SH-SY5Y (cell line): ENCODE results near the gene RBPJ.
A peak's percentile ranks its signal among the peaks of the same experiment; 100 is the strongest.

Experiments
- GATA2 ChIP-seq: IDR thresholded peaks from 2 replicates; pipeline ENCODE4 v1.6.1; 2011; ENCODE audit warnings: mild to moderate bottlenecking, low read depth, low read length
- GATA3 ChIP-seq: IDR thresholded peaks from 2 replicates; pipeline ENCODE4 v1.6.1; 2011; ENCODE audit warnings: low read depth, mild to moderate bottlenecking, low read length, moderate library complexity

The RBPJ gene

DNA sequence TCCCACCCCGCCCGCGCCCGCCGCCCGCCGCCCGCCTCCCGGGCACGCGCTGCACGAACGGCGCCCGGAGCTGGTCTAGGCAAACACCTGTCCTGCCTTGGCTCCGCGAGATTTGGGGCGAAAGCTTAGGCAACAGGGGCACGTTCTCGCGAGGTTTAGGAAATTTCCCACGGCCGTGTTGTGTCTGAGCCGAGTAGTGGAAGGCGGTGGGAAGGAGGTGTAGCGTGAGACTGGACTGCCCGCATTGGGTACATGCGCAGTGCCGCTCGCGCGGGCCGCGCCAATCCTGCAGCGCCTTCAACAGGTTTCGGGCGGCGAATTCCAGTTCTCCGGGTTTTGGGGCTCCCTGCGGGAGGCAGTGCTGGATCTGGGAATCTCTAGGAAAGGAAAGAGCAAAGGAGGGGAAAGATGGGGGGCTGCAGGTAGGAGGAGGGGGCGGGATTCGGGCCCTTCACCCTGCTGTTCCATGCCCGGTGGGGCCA, 1.3 kb upstream of the RBPJ start:
- TF ChIP-seq GATA2 (peak; percentile 35; the same call in 1 of the 2 replicates), GATA3 (no peak)

- TF ChIP-seq GATA3 (no peak), GATA2 (no peak)
Observed at GRCh38 chr4:26319949-26320537, 771 bp upstream of the RBPJ start.

GRCh38 chr4:26321373-26322221, 783 bp downstream of the RBPJ start:
- TF ChIP-seq GATA3 (no peak), GATA2 (no peak)

GRCh38 chr4:26322346-26322745, 1.5 kb downstream of the RBPJ start:
- TF ChIP-seq GATA3 = no peak
- no peak for TF ChIP-seq GATA2

DNA sequence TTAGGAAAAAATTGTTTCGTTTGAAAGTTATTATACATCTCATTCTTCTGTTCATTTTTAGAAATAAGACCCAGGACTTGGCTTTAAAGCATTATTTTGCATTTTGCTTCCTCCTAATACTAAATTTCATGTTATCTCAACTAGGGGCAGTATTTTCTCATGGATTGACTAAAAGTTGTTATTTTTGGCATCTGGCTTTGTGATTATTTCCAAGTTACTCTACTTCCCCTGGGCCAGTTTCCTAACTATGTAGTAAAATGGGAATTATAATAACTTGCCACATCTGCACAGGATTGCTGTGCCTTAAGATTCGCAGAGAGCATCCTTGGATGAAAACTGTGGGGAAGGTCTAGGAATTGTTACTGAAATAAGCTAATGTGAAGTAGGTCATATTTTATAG, 3.0 kb downstream of the RBPJ start:
- TF ChIP-seq GATA2 (no peak), GATA3 (no peak)

- TF ChIP-seq GATA3 = no peak
- no peak for TF ChIP-seq GATA2
Observed at GRCh38 chr4:26325191-26325590, 4.4 kb downstream of the RBPJ start.

DNA sequence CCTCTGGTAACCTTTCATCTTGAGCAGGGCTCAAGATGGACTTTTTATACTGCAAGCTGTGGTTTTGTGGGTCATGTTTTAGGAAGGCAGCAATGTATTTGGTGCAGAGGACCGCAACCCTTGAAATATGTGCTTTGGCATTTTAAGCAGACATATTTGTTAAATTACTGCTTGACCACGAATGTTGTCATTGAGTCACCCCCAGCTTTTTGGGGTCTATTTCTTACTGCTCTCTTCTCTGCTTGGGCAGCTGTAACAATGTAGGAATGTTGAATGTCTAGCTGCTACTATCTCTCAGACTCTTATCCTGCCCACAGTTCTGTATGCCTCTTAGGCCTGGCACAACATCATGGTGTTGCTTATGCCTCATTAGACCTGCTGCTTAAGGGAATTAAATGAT, 6.0 kb downstream of the RBPJ start:
- no peak for TF ChIP-seq GATA3
- TF ChIP-seq GATA2 = no peak

GRCh38 chr4:26330186-26330787, 9.5 kb downstream of the RBPJ start:
- TF ChIP-seq GATA2 (no peak), GATA3 (no peak)

DNA sequence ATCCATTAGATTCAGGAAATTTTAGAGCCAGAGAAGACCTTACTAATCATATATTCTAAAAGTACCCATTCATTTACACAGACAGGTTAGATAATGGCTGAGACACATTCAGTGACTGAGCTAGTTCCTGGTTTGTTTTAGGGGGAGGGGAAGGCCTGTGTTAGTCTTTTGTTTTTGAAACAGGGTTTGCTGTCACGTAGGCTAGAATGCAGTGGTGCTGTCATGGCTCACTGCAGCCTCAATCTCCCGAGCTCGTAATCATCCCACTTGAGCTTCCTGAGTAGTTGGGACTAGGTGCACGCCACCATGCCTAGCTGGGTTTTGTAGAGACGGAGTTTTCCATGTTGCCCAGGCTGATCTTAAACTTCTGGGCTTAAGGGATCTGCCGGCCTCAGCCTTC, 10.1 kb downstream of the RBPJ start:
- TF ChIP-seq GATA3 (no peak), GATA2 (no peak)

DNA sequence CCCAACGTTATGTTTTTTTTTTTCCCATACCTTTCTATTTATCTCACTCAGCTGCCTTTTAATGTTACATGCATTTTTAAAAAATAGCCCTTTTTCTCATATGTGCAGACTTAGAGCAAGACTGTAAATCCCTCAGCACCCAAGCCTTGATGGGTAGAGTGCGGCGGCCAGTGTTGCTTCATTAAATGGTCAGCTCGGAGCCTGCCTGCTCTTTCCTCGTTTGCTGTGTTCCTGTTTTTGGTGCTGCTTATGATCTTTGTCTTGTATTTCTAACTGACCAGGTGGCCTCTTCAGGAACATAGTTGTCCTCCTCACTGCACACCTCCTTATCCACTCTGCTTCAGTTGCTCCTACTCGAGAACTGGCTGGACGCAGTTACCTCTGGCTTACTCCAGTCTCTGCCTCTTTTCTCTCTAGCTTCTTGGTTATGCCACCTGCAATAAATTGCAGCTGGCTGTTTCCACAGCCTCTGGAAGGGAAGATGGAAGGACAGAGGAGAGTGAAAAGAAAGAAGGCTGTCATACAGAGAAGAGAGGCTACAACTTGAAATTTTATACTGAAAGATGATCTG, 10.7 kb downstream of the RBPJ start:
- no peak for TF ChIP-seq GATA3
- TF ChIP-seq GATA2 = no peak

DNA sequence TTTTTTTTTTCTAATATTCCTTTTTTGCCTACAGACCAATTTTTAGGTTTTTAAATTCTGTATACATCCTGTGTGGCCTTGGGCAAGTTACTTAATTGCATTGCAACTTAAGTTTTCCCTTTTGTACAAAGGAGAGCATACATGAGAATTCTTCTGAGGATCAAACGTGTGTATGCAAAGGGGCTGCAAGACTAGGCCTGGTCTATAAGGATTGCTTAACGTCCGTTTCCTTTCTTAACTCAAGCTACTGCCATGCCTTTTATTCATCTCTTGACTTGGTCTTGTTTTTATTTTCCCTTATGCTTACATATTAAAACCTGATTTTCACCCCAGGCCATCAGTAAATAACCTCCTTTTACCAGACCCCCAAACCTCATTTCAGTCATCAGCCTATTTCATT, 13.6 kb downstream of the RBPJ start:
- TF ChIP-seq GATA3 (no peak), GATA2 (no peak)

- TF ChIP-seq GATA2 (no peak), GATA3 (no peak)
Observed at GRCh38 chr4:26337612-26338011, 16.8 kb downstream of the RBPJ start.

- TF ChIP-seq GATA3 (no peak), GATA2 (no peak)
Observed at GRCh38 chr4:26342328-26343037, 21.7 kb downstream of the RBPJ start.

- TF ChIP-seq GATA2 (no peak), GATA3 (no peak)
Observed at GRCh38 chr4:26343038-26343398, 22.2 kb downstream of the RBPJ start.
